GM12874 (cell line): ENCODE measurements around the gene STIMATE.

Experiments used
- TF ChIP-seq, protein P1 (sequence below): IDR thresholded peaks from 2 replicates; pipeline ENCODE4 v1.5.1; 2011; ENCODE audit warnings: low read depth, mild to moderate bottlenecking, control low read depth, low read length, moderate library complexity; ENCODE audit not compliant: insufficient read depth

Gene STIMATE

DNA sequence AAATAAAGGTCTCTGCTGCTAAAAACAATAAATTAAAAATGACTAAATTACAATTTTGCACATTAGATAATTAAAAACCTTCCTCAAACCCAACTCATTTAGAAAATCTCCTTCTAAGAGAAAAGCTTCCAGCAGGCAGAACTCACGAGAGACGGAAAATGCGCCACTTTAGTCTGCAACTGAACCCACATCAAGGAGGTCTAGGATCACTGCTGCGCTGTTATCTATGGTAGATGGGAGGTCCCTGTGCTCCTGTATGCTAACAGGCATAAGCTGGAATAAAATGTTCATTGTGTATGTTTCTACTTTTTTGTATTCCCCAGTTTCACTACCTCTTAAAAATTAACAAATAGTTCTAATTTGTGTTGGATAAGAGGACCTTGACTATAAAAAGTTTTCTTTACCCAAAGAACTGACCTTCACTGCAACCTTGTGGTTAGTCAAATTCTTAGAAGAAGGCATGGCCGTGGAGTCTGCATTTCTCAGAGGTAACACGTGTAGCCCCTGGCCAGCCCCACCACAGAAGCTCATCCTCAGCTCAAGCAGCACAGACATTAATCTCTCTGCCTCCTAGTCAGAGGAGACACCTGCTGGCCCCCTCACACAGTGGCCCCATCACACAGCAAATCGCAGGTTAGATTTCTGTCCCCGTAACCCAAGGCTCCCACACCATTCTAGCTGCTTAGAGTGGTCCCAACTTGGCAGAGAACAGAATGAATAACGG, 22.3 kb downstream of the STIMATE start:
- TF ChIP-seq, protein P1, sequence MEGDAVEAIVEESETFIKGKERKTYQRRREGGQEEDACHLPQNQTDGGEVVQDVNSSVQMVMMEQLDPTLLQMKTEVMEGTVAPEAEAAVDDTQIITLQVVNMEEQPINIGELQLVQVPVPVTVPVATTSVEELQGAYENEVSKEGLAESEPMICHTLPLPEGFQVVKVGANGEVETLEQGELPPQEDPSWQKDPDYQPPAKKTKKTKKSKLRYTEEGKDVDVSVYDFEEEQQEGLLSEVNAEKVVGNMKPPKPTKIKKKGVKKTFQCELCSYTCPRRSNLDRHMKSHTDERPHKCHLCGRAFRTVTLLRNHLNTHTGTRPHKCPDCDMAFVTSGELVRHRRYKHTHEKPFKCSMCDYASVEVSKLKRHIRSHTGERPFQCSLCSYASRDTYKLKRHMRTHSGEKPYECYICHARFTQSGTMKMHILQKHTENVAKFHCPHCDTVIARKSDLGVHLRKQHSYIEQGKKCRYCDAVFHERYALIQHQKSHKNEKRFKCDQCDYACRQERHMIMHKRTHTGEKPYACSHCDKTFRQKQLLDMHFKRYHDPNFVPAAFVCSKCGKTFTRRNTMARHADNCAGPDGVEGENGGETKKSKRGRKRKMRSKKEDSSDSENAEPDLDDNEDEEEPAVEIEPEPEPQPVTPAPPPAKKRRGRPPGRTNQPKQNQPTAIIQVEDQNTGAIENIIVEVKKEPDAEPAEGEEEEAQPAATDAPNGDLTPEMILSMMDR: no peak

DNA sequence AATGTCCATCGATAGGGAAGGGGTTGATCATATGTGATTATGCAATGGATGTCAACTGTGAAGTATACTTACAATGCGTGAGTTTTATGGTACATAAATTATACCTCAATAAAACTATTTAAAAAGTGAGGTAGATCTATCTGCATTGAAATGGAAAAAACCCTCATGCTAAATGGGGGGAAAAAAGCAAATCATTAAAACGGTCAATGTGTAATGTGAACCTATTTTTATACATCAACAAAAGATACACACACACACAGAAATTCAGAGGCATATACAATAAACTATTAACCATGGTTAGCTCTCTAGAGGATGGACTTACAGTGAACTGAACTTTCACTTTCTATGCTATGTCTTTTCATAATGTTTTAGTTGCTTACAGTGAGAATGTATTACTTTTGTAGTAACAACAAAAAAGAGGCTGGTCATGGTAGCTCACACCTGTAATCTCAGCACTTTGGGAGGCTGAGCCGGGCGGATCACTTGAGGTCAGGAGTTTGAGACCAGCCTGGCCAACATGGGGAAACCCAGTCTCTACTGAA, 23.1 kb downstream of the STIMATE start:
- TF ChIP-seq, protein P1: no peak

DNA sequence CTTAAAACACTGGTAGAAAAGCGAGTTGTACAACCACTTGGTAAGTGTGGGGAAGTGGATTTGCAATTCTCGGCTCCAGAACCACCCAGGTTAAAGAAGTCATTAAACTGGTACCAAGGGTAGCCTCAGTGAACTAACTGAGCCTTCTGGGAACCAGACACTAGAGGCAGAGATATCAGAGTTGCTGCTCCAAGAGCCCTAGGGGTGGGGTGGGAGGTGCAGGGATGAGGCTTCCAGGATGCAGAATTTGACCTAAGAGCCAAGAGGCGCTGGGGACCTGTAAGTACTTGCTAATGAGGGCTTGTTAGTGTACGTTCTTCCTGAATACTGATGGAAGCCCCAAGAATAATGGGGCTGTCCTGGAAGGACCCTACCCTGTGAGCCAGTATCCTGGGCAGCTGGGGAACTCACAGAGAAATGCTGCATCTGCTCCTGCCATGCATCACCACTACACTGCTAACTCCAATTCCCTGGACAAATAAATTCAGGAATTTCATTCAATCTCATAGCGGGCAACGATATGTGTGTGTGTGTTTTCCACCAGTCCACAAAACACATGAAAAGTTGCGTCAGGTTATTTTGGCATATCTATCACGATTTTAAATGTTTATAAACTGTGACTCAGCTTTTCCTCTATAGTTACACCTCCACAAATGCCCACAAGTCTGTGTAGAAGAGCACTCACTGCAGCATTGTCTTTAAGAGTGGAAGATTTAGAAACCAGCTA, 23.8 kb downstream of the STIMATE start:
- TF ChIP-seq, protein P1: no peak

DNA sequence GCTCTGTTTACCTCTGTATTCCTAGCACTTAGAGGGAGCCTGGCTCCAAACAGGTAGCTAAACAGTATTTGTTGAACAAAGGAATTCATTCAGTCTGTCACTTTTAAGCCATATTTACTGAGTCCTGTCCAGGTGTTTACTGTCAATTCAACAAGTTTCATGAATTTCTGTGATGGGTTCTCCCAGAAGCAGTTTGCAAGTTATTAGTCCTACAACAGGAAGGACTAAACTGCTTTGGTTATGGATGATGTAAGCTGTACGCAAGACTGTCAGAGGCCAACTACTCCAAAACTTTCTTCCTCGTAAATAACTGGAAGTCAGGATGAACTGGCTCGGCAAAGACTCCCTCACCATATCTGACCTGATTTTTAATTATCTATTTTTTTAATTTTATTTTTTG, 25.1 kb downstream of the STIMATE start:
- TF ChIP-seq, protein P1: no peak

DNA sequence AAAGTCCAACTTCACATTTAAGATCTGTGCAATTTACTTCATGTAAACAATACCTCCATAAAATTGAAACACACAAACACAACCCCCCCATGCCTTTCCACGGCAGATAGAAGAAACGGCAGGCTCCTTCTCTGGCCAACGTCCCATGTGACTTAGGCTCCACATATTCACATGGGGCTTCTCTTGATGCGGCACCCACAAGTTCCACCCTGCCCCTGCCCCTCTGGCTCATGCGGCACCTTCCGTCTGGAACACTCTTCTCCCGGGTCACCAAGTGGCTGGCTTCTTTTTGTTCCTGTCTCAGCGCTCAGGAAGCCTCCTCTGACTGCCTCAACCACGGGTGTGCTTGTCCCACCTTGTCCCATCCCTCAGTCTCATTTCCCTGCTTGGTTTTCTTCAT, 25.6 kb downstream of the STIMATE start:
- TF ChIP-seq, protein P1: no peak

DNA sequence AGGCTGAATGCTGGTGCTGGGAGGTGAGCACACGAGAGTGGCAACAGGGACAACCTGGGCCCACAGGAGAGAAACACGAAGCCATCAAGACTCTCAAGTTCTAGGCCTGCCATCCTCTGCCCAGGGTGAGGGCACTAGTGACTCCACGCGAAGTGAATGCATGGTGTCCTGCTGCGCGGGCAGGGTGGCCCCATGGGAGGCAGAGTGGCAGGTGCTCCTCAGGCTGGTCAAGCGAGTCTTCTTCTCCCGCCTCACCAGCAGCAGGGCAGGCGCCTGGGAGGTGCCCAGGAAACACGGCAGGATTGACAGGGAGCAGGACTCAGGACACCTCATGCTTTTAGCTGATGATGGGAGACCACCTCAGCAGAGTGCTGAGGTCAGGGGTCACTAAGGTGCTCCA, 26.9 kb downstream of the STIMATE start:
- TF ChIP-seq, protein P1: no peak

DNA sequence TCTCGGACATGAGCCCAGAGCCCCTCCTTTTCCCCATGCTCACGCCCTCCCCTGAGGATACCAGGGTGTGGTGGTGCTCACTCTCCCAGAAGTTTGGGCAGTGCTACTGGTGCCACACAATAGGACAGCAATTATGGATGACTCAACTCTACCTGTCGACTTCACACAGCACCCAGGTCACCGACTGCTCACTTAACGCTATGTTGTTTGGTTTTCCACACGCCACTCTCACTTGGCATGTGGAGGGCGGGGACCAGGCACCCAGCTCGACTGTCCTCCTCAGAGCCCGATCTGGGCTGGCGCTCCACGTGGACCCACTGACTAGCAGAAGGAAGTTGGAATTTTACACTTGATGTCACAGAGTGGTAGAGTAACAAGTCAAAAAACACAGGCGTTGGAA, 30.9 kb downstream of the STIMATE start:
- TF ChIP-seq, protein P1: no peak
